B cell (primary cell): ENCODE measurements around the gene TLR10.

ENCODE experiments used
- EZH2 ChIP-seq: IDR thresholded peaks from 2 replicates; pipeline ENCODE4 v1.6.1; 2012; ENCODE audit warnings: borderline replicate concordance, low read depth, mild to moderate bottlenecking, moderate library complexity, low read length; ENCODE audit not compliant: insufficient read depth, poor library complexity, severe bottlenecking
- TF ChIP-seq, protein P1 (sequence below): fragments of 200-600 bp; IDR thresholded peaks from one replicate; pipeline ENCODE4 v1.8.0; 2022; ENCODE audit warnings: antibody characterized with exemption, mild to moderate bottlenecking

- TF ChIP-seq, protein P1, sequence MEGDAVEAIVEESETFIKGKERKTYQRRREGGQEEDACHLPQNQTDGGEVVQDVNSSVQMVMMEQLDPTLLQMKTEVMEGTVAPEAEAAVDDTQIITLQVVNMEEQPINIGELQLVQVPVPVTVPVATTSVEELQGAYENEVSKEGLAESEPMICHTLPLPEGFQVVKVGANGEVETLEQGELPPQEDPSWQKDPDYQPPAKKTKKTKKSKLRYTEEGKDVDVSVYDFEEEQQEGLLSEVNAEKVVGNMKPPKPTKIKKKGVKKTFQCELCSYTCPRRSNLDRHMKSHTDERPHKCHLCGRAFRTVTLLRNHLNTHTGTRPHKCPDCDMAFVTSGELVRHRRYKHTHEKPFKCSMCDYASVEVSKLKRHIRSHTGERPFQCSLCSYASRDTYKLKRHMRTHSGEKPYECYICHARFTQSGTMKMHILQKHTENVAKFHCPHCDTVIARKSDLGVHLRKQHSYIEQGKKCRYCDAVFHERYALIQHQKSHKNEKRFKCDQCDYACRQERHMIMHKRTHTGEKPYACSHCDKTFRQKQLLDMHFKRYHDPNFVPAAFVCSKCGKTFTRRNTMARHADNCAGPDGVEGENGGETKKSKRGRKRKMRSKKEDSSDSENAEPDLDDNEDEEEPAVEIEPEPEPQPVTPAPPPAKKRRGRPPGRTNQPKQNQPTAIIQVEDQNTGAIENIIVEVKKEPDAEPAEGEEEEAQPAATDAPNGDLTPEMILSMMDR, result no peak
- TF ChIP-seq EZH2, result no peak
Observed at GRCh38 chr4:38802561-38803355, 20.0 kb upstream of the TLR10 start.
